Measurements from ENCODE around the gene FRAT1. TPM values are rescaled to one million over a fixed set of nuclear protein-coding genes. Genes with fewer than 3 reads are reported as not detected.

FRAT1 gene
- total RNA-seq, 1 experiment from 2014 or later: 2.4 TPM

- peak overlapping the region; percentile 97; the same call in 1 of the 2 replicates for H3K4me2 ChIP-seq
- intact Hi-C loops (cut with micrococcal nuclease; ENCODE audit: unreplicated experiment): loop anchor here (5.0 kb wide), 3 partner anchors 39 to 116 kb away; partner anchors contain the start of genes ARHGAP19, EXOSC1 and ZDHHC16
- no peak overlapping the region for H2AFZ ChIP-seq
- BruUV-seq (replicated peaks): no TSS peak
- CTCF ChIA-PET: no interaction called here
- TF ChIP-seq CTCF (conservative IDR thresholded peaks at IDR 0.05): no peak
- no peak for TF ChIP-seq EZH2 (IDR thresholded peaks at IDR 0.05; ENCODE audit: low read depth)
- POLR2A ChIA-PET (ENCODE audit: unreplicated experiment): no interaction called here
- no peaks in the 10 kb centered on the region for H3K36me3 ChIP-seq (ENCODE audit: low read depth)
- H3K4me3 ChIP-seq: no peak overlapping the region
- peaks cover 44% of the 10 kb centered on the region for H3K4me1 ChIP-seq (replicated peaks; ENCODE audit: insufficient read depth)
- peaks cover 24% of the 10 kb centered on the region; the same call in 1 of the 2 replicates for H3F3A ChIP-seq (ENCODE audit: insufficient read depth, low read depth)
- no peak for DNase-seq
- peaks cover 40% of the 10 kb centered on the region for H3K79me2 ChIP-seq (ENCODE audit: low read depth)
- H3K27me3 ChIP-seq (ENCODE audit: insufficient read depth, low read depth): no peaks in the 10 kb centered on the region
- H3K9me2 ChIP-seq (ENCODE audit: insufficient read depth): no peaks in the 10 kb centered on the region
- H3K27ac ChIP-seq: no peak overlapping the region
- H3K9me3 ChIP-seq (ENCODE audit: insufficient read depth, low read depth): no peaks in the 10 kb centered on the region
- peaks cover 8% of the 10 kb centered on the region; the same call in 1 of the 2 replicates for H4K20me1 ChIP-seq (ENCODE audit: insufficient read depth)
These were observed 12.2 kb downstream of the FRAT1 start for GRCh38 chr10:97331153-97331703.

DNA sequence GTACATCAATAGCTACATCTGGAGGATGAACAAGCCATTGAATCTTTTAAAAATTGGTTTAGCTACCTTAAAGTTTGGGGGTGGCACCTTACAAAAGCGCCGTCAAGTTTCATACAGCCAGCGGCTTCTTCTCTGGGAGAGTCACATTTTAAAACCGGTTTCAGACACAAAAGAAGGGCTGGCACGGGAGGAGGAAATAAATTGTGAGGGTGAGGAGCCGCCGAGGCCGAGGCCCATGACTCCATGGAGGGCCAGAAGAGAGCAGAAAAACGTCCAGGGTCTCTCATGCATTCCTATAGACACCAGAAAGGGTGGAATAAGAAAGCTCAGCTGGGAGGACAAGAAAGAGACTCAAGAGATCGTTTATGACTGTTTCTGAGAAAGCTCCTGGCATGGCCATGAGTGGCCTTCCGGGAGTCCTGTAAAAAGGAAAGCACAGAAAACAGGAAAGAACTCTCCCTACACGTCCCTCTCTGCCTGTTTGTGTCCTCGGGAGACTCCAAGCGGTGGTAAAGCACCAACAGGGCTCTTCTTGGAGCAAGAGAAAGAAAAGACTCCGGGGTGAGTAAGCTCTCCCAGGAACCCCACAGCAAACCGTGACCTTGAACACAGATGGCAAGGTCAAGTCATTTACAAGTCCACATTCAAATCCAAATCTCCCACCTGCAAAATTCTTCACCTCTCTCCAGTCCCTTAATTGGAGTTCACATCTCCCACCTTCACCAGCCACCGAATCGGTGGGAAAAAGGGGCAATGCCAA lies 13.7 kb downstream of the FRAT1 start:
- Histone ChIP-seq H3K4me3 (peak overlapping the region; percentile 81), H3K79me2 (ENCODE audit: low read depth) (peaks cover 40% of the 10 kb centered on the region), H3K4me1 (replicated peaks; ENCODE audit: insufficient read depth) (peaks cover 53% of the 10 kb centered on the region), H3K27me3 (ENCODE audit: insufficient read depth, low read depth) (no peaks in the 10 kb centered on the region), H2AFZ (peak overlapping the region; percentile 71), H4K20me1 (ENCODE audit: insufficient read depth) (peaks cover 7% of the 10 kb centered on the region; the same call in 1 of the 2 replicates), H3K36me3 (ENCODE audit: low read depth) (no peaks in the 10 kb centered on the region), H3F3A (ENCODE audit: insufficient read depth, low read depth) (peaks cover 34% of the 10 kb centered on the region; the same call in 1 of the 2 replicates), H3K9me2 (ENCODE audit: insufficient read depth) (no peaks in the 10 kb centered on the region), H3K27ac (peak overlapping the region; percentile 50), H3K9me3 (ENCODE audit: insufficient read depth, low read depth) (no peaks in the 10 kb centered on the region), H3K4me2 (peak overlapping the region; percentile 97)
- TF ChIP-seq EZH2 (IDR thresholded peaks at IDR 0.05; ENCODE audit: low read depth): no peak
- no peak; the same call in 1 of the 2 replicates for TF ChIP-seq CTCF (conservative IDR thresholded peaks at IDR 0.05)
- ChIA-PET POLR2A (ENCODE audit: unreplicated experiment) (interaction anchor here (0.6 to 0.9 kb wide), 3 partner anchors 41 to 722 kb away, joined by 3 to 5 read pairs (median 3); no protein-coding TSS in a partner anchor), CTCF (interaction anchor here (0.6 to 1.8 kb wide), 3 partner anchors 40 to 692 kb away, joined by 3 to 15 read pairs (median 7); partner anchors contain the start of gene ARHGAP19)
- peak; percentile 22 to 43 for DNase-seq
- BruUV-seq (replicated peaks): TSS peak; percentile 69
- intact Hi-C loops (cut with micrococcal nuclease; ENCODE audit: unreplicated experiment): loop anchor here (5.0 kb wide), 3 partner anchors 40 to 115 kb away; partner anchors contain the start of genes ARHGAP19, EXOSC1 and ZDHHC16

DNA sequence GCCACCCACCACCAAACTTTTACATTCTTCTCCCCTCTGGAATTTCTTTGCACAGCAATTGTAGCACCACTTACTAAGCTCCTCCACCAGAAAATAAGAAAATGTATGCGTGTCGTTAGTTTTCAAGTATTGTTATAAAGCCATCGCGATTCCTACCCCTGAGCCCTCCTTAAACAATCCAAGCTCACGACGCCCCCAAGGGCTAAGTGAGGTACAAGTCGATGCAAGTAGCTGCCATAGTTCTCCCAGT lies 14.2 kb downstream of the FRAT1 start:
- Histone ChIP-seq H2AFZ (peak overlapping the region; percentile 71), H4K20me1 (ENCODE audit: insufficient read depth) (peaks cover 5% of the 10 kb centered on the region; the same call in 1 of the 2 replicates), H3K27me3 (ENCODE audit: insufficient read depth, low read depth) (no peaks in the 10 kb centered on the region), H3K27ac (peak overlapping the region; percentile 50), H3K4me1 (replicated peaks; ENCODE audit: insufficient read depth) (peaks cover 53% of the 10 kb centered on the region), H3K4me3 (peak overlapping the region; percentile 81), H3K79me2 (ENCODE audit: low read depth) (peaks cover 40% of the 10 kb centered on the region), H3K4me2 (peak overlapping the region; percentile 97), H3K9me2 (ENCODE audit: insufficient read depth) (no peaks in the 10 kb centered on the region), H3K9me3 (ENCODE audit: insufficient read depth, low read depth) (no peaks in the 10 kb centered on the region), H3F3A (ENCODE audit: insufficient read depth, low read depth) (peaks cover 31% of the 10 kb centered on the region; the same call in 1 of the 2 replicates), H3K36me3 (ENCODE audit: low read depth) (no peaks in the 10 kb centered on the region)
- TF ChIP-seq EZH2 (IDR thresholded peaks at IDR 0.05; ENCODE audit: low read depth) (no peak), CTCF (conservative IDR thresholded peaks at IDR 0.05) (no peak)
- POLR2A ChIA-PET (ENCODE audit: unreplicated experiment): interaction anchor here (0.6 to 0.9 kb wide), 3 partner anchors 42 to 722 kb away, joined by 3 to 5 read pairs (median 3); no protein-coding TSS in a partner anchor
- CTCF ChIA-PET: interaction anchor here (1.6 to 1.8 kb wide), 2 partner anchors 41 to 55 kb away, joined by 7 to 15 read pairs; partner anchors contain the start of gene ARHGAP19
- no peak for DNase-seq
- BruUV-seq (replicated peaks): no TSS peak
- intact Hi-C loops (cut with micrococcal nuclease; ENCODE audit: unreplicated experiment): loop anchor here (5.0 kb wide), 3 partner anchors 41 to 114 kb away; partner anchors contain the start of genes ARHGAP19, EXOSC1 and ZDHHC16
